Transverse colon (tissue), 4 donors: ENCODE measurements around the gene OR6C70.

Experiments
- EP300 ChIP-seq: sonication (generic); formaldehyde crosslinking; IDR thresholded peaks from one replicate; pipeline ENCODE4 v1.6.1; 2017; ENCODE audit warnings: antibody characterized with exemption, low read depth
- POLR2A ChIP-seq: fragments of 450-650 bp; IDR thresholded peaks from one replicate; pipeline ENCODE4 v1.6.1; 2016; ENCODE audit warnings: antibody characterized with exemption, mild to moderate bottlenecking, moderate library complexity
- POLR2AphosphoS5 ChIP-seq, 3 donors: sonication (generic); formaldehyde crosslinking; IDR thresholded peaks; one replicate each; pipeline ENCODE4 v1.6.1; 2016; ENCODE audit warnings: antibody characterized with exemption in 3 of 3
- TF ChIP-seq, protein P1 (sequence below), 5 experiments: fragments of 200-600 bp in 3 of 5; fragments of 450-650 bp in 2 of 5; sonication (generic) in 3 of 5; IDR thresholded peaks; 1 replicate in 2 of 5; 2 replicates in 3 of 5; pipeline ENCODE4 v1.5.1; 2016 to 2017; ENCODE audit warnings: antibody characterized with exemption in 5 of 5, inconsistent platforms in 3 of 5, mild to moderate bottlenecking in 2 of 5, moderate library complexity in 1 of 5

DNA sequence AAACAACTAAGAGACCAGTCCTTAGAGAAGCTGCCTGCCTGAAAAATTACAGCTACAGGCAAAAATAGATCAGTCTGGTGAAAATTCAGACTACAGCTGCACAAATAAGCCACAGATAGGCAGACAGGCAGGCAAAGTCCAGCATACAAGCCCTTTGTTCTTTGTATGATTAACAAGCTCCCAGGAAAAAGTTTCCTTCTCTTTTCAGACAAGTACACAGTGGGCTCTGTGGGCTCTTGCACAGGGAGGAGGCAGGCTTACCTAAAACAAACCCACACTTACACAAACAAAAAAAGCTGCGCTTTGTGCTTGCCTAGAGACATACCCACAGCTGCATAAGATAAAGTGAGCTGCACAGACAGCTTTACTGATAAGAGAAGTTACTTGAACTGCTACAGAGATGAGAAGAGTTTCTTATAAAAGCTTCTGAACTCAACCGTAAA, 29.9 kb upstream of the OR6C70 start:
- TF ChIP-seq, protein P1, sequence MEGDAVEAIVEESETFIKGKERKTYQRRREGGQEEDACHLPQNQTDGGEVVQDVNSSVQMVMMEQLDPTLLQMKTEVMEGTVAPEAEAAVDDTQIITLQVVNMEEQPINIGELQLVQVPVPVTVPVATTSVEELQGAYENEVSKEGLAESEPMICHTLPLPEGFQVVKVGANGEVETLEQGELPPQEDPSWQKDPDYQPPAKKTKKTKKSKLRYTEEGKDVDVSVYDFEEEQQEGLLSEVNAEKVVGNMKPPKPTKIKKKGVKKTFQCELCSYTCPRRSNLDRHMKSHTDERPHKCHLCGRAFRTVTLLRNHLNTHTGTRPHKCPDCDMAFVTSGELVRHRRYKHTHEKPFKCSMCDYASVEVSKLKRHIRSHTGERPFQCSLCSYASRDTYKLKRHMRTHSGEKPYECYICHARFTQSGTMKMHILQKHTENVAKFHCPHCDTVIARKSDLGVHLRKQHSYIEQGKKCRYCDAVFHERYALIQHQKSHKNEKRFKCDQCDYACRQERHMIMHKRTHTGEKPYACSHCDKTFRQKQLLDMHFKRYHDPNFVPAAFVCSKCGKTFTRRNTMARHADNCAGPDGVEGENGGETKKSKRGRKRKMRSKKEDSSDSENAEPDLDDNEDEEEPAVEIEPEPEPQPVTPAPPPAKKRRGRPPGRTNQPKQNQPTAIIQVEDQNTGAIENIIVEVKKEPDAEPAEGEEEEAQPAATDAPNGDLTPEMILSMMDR (IDR thresholded peaks at IDR 0.05) = no peak
- TF ChIP-seq POLR2A (no peak), POLR2AphosphoS5 (IDR thresholded peaks at IDR 0.05) (no peak), EP300 (no peak)
